K562 (cell line): ENCODE measurements around the gene MIB2. TPM values are rescaled to one million over a fixed set of nuclear protein-coding genes. Genes with fewer than 3 reads are reported as not detected.
A peak's percentile ranks its signal among the peaks of the same experiment; 100 is the strongest.

Source experiments
- CBX1 ChIP-seq: sonication (generic); IDR thresholded peaks from 2 replicates; pipeline ENCODE4 v1.6.1; 2016; ENCODE audit warnings: antibody characterized with exemption, low read depth, mild to moderate bottlenecking
- DEAF1 ChIP-seq: fragments of 450-650 bp; formaldehyde crosslinking; IDR thresholded peaks from 2 replicates; pipeline ENCODE4 v1.4.0; 2020; ENCODE audit warnings: mild to moderate bottlenecking, moderate library complexity
- FIP1L1 ChIP-seq: fragments of 200-400 bp; formaldehyde crosslinking; IDR thresholded peaks from 2 replicates; pipeline ENCODE4 v1.6.1; 2018; ENCODE audit warnings: mild to moderate bottlenecking, low read depth, low read length; ENCODE audit not compliant: poor library complexity, severe bottlenecking
- HMGXB4 ChIP-seq: sonication (generic); formaldehyde crosslinking; IDR thresholded peaks from 2 replicates; pipeline ENCODE4 v1.8.1; 2023; ENCODE audit warnings: mild to moderate bottlenecking, missing genetic modification reagents
- JUND ChIP-seq, 2 experiments: IDR thresholded peaks; 2 replicates in 1 of 2; 3 replicates in 1 of 2; pipeline ENCODE4 v1.6.1; 2011; ENCODE audit warnings: borderline replicate concordance in 2 of 2, low read depth in 2 of 2, low read length in 2 of 2, improper control_type of control experiment in 1 of 2, missing biosample characterization in 1 of 2, missing genetic modification characterization in 1 of 2, missing genetic modification reagents in 1 of 2
- PCBP1 ChIP-seq: fragments of 200-400 bp; formaldehyde crosslinking; IDR thresholded peaks from 2 replicates; pipeline ENCODE4 v1.6.1; 2018; ENCODE audit warnings: mild to moderate bottlenecking, low read depth, low read length; ENCODE audit not compliant: poor library complexity, severe bottlenecking
- SRSF3 ChIP-seq: fragments of 200-400 bp; formaldehyde crosslinking; IDR thresholded peaks from 2 replicates; pipeline ENCODE4 v1.6.1; 2016; ENCODE audit warnings: mild to moderate bottlenecking, low read length, moderate library complexity; ENCODE audit not compliant: insufficient read depth
- STAG1 ChIP-seq: sonication (generic); formaldehyde crosslinking; IDR thresholded peaks from 2 replicates; pipeline ENCODE4 v1.5.0; 2020; ENCODE audit warnings: missing genetic modification reagents, borderline replicate concordance
- THRAP3 ChIP-seq: fragments of 450-650 bp; IDR thresholded peaks from 2 replicates; pipeline ENCODE4 v1.6.1; 2016; ENCODE audit warnings: mild to moderate bottlenecking, inconsistent platforms, borderline replicate concordance
- ZBTB49 ChIP-seq: sonication (generic); formaldehyde crosslinking; IDR thresholded peaks from 2 replicates; pipeline ENCODE4 v1.8.0; 2022; ENCODE audit warnings: missing genetic modification reagents, mild to moderate bottlenecking, borderline replicate concordance
- ZNF280B ChIP-seq: fragments of 250-450 bp; sonication (Bioruptor Pico); IDR thresholded peaks from 2 replicates; pipeline ENCODE4 v1.5.1; 2021; ENCODE audit warnings: mild to moderate bottlenecking
- ZNF384 ChIP-seq: IDR thresholded peaks from 2 replicates; pipeline ENCODE4 v1.6.1; 2012; ENCODE audit warnings: low read depth, low read length, improper control_type of control experiment
- ZSCAN32 ChIP-seq: fragments of 450-650 bp; formaldehyde crosslinking; IDR thresholded peaks from 2 replicates; pipeline ENCODE4 v1.4.0; 2020; ENCODE audit warnings: mild to moderate bottlenecking, moderate library complexity
- polyA plus RNA-seq, 8 experiments: library from polyadenylated mRNA; depleted of rRNA in 4 of 8; stranded (reverse) in 5 of 8; unstranded in 3 of 8; fragments of >200 nt; fragmentation: Nextera tagmentation in 2 of 8; fragmentation: Illumina TruSeq in 1 of 8; extraction: Ambion mirVana in 2 of 8; extraction: Trizol in 1 of 8; gene quantifications; 2 replicates each; pipeline versions ENCODE4 v1.2.1 to v1.2.3, GENCODE V29; 2011 to 2014; ENCODE audit warnings: inconsistent platforms in 1 of 8, missing spikeins in 1 of 8
- total RNA-seq, 7 experiments: library from RNA; depleted of rRNA in 6 of 7; stranded (reverse); fragments of >200 nt in 6 of 7; fragmentation: Illumina TruSeq in 2 of 7; extraction: Trizol in 2 of 7; gene quantifications; 2 replicates each; pipeline versions ENCODE4 v1.2.1 to v1.2.3, GENCODE V29; 2011 to 2021; ENCODE audit warnings: low replicate concordance in 1 of 7
- TF ChIP-seq, protein P1 (sequence below): fragments of 250-450 bp; sonication (Bioruptor Pico); IDR thresholded peaks from 2 replicates; pipeline ENCODE4 v1.8.0; 2022; ENCODE audit warnings: inconsistent platforms, mild to moderate bottlenecking, moderate library complexity, borderline replicate concordance
- TF ChIP-seq, protein P2 (sequence below), 3 experiments: fragments of 200-800 bp in 1 of 3; sonication (Bioruptor generic) in 1 of 3; sonication (generic) in 1 of 3; formaldehyde crosslinking in 1 of 3; IDR thresholded peaks; 2 replicates each; pipeline versions ENCODE4 v1.6.1 to v1.8.0; 2016 to 2022; ENCODE audit warnings: mild to moderate bottlenecking in 2 of 3, missing compliant biosample characterization in 2 of 3, missing genetic modification characterization in 2 of 3, missing genetic modification reagents in 1 of 3

The MIB2 gene
- total and polyA plus RNA-seq, 9 of the 15 experiments (the other 6 are each of a cell fraction or from before 2014, with no cell fraction given): 0.04 to 17.0 (median 4.9) TPM; not detected in 1

DNA sequence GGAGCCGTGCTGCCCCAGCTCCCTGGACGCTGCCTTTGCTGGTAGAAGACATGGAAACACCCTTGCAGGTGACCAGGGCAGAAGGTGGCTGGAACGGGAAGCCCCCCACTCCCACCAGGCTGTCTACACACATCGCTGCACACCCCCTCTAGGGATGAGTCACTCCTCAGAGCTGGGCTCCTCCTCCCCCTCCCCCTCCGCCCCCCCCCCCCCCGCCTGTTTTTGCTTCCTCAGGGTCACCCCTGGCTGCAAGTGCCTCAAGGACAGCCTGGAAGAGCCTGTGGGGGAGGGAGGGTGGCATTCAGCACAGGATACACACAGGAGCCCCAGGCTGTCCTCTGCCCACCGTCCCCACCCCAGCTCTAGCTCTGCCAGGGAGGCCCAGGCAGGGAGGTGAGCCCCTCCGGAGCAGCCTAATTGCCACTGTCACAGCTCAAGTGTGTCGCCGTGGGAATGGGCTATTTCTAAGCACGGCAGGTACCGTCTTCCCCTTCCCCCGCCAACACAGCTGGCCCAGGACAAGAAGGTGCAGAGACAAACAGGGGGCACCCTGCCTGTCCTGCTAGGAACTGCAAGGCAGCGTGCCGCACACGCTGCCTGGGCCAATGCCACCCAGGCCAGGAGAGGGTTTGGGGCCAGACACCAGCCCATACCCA lies 17.9 kb upstream of the MIB2 start (continued):
- TF ChIP-seq HMGXB4: no peak
- TF ChIP-seq, protein P1, sequence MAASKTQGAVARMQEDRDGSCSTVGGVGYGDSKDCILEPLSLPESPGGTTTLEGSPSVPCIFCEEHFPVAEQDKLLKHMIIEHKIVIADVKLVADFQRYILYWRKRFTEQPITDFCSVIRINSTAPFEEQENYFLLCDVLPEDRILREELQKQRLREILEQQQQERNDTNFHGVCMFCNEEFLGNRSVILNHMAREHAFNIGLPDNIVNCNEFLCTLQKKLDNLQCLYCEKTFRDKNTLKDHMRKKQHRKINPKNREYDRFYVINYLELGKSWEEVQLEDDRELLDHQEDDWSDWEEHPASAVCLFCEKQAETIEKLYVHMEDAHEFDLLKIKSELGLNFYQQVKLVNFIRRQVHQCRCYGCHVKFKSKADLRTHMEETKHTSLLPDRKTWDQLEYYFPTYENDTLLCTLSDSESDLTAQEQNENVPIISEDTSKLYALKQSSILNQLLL (CRISPR knock-in tag): no peak
- no peak for TF ChIP-seq ZBTB49 (CRISPR knock-in tag)
- TF ChIP-seq STAG1 (CRISPR knock-in tag): no peak
- TF ChIP-seq CBX1: no peak
- no peak for TF ChIP-seq ZSCAN32 (CRISPR knock-in tag)
- TF ChIP-seq, protein P2, sequence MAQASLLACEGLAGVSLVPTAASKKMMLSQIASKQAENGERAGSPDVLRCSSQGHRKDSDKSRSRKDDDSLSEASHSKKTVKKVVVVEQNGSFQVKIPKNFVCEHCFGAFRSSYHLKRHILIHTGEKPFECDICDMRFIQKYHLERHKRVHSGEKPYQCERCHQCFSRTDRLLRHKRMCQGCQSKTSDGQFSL (CRISPR knock-in tag; IDR thresholded peaks at IDR 0.05): peak; percentile 91
- TF ChIP-seq, protein P2 (tag; IDR thresholded peaks at IDR 0.05): peak in 1 of 2 experiments; percentile 93; a peak in 2 of 4 replicates
- no peak for TF ChIP-seq THRAP3
- TF ChIP-seq FIP1L1: no peak
- no peak for TF ChIP-seq ZNF384
- no peak for TF ChIP-seq SRSF3
- no peak for TF ChIP-seq ZNF280B (CRISPR knock-in tag)
- peak; percentile 93 for TF ChIP-seq JUND (IDR thresholded peaks at IDR 0.05; ENCODE audit: borderline replicate concordance, low read depth, low read length)
- TF ChIP-seq JUND (tag; IDR thresholded peaks at IDR 0.05; ENCODE audit: borderline replicate concordance, low read depth, low read length): peak; percentile 69; the same call in 2 of the 3 replicates
- peak; percentile 39 for TF ChIP-seq PCBP1
- TF ChIP-seq DEAF1 (CRISPR knock-in tag): no peak
